ENCODE data around the gene FBXL17.
A peak's percentile ranks its signal among the peaks of the same experiment; 100 is the strongest.
"Not testable (repeated sequence)": the region's sequence is repeated elsewhere in the genome, so short reads cannot be mapped to it uniquely, and the experiment has no call there.

Gene FBXL17

DNA sequence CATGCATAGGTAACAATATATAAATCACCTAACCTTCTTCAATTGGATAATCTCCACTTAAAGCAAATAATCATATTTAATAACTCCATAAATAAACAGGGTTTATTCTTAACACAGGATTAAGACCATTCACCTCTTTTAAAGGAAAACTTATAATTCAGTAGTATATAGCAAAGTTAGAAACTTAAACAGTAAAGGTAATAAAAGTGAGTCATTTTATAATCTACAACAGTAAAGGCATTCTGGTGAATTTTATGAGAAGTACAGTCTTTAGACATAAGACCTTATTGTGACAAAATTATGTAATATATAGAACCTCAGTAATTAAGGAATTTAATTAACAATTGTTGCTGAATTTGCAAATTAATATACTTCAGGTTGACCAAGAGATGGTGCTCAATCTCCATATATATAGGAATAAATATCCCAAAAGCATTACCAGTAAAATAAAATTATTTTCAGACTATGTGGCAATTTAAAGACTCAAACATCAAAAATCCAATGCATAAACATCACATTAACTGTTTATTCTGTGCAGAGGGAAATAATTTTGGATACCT lies 84.8 kb downstream of the FBXL17 start:
- no peak for DNase-seq

GRCh38 chr5:108295578-108296368 lies 86.1 kb downstream of the FBXL17 start:
- no peak for DNase-seq

- DNase-seq = no peak
These were observed 100.8 kb downstream of the FBXL17 start for GRCh38 chr5:108280960-108281569.

DNA sequence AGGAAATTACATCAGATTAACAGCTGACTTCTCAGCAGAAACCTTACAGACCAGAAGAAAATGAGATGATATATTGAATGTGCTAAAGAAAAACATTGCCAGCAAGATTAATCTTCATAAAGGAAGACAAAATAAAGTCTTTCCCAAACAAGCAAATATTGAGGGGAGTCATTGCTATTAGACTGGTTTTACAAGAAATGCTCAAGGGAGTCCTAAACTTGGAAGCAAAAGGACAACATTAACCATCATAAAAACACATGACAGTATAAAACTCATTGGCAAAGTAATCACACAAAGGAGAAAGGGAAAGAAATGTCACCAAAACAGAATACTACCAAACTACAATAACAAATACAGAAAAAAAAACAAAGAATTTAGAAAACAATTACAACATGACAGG lies 101.7 kb downstream of the FBXL17 start:
- no peak for DNase-seq

GRCh38 chr5:108278285-108279240 lies 103.3 kb downstream of the FBXL17 start:
- DNase-seq = no peak

GRCh38 chr5:108276187-108277050 lies 105.5 kb downstream of the FBXL17 start:
- DNase-seq = no peak

- not testable (repeated sequence) for DNase-seq
These were observed 107.8 kb downstream of the FBXL17 start for GRCh38 chr5:108274080-108274479.

DNA sequence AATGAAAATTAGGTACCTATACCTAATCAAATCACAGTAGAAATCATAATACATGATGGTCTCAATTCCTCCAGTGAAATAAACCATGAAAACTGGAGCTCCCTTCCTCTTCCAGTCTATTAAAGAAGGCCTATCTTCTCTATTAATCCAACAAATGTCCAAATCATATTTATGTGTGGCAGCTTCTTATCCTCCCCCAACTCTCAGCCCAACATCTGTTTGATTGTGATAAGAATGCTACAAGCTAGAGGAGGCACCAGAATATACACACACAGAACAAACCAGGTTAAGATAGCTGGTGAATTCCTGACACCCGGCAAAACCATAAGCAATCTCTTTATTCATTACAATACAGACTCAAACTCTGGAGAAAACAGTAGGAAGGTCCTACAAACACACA lies 110.8 kb downstream of the FBXL17 start:
- no peak for DNase-seq

GRCh38 chr5:108266242-108266641 lies 115.7 kb downstream of the FBXL17 start:
- no peak for DNase-seq

DNA sequence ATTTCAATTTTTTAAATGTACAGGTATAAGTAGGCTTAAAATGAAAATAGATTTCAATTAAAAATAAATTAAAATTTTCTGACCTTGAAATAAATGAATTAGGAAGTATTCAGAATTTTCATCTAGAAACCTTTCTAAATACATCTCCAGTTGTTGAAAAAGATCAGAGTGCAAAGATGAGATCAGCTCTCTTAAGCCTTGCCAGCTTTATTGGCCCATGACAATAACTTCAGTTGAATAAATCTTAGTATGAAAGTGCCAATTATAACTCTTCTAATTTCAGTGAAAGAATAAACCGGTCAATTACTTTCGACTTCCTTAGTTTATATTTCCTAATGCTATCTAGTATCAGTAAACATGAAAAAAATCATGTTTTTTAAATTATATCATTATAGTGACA lies 117.4 kb downstream of the FBXL17 start:
- DNase-seq = no peak

- no peak for DNase-seq
These were observed 118.6 kb downstream of the FBXL17 start for GRCh38 chr5:108263338-108263737.

- DNase-seq = no peak
These were observed 121.1 kb downstream of the FBXL17 start for GRCh38 chr5:108260858-108261170.

DNA sequence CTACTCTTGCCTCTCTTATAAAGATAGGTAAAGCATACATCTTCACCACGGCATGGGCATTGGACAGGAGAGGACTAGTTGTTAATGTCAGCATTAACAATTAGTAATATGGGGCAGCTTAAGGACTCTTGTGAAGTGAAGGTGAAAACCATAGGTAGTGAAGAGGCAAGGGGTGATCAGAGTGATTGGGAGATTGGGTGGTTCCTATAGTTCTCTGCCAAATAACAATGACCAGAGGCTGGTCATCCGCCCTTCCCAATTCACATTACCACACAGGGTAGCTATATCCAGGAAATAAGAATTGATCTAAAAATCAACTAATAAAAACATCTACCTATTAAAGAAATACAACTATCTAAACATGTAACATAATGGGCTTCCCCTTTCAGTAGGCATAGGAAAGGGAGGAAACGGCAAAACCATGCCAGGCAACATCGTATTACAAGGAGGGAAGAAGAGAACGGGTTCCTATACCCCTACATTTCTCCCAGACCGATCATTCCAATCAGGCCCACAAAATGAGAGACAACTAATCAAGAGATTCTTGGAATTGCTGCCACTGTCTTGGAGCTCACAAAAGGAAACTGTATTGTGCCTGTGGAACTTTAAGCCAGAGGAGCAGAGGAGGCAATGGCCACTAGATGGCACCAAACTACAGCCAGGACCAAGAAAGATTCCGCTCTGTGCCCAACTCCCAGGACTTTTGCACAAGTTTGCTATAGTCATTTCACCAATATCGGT lies 121.6 kb downstream of the FBXL17 start:
- DNase-seq = peak; percentile 47 to 53

DNA sequence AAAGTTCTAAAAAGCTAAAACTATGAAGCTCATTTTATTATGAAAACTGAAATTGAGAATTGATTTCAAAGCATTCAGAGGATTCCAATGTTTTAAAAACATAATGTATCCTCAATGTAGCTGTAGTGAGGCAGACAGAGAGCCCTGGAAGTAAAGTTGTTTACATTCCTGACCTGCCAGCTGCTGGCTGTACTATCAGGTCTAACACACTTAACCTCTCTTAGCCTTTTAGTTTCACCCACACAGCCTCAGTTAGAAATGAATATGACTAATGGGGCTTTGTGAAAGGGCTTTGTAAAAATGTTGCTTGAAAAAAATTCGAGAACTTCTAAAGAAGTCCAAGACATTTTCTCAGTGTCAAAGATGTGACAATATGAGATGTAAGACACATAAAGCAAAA lies 122.6 kb downstream of the FBXL17 start:
- no peak for DNase-seq

- no peak for DNase-seq
These were observed 123.9 kb downstream of the FBXL17 start for GRCh38 chr5:108257996-108258395.

GRCh38 chr5:108255468-108255867 lies 126.4 kb downstream of the FBXL17 start:
- DNase-seq = no peak

DNA sequence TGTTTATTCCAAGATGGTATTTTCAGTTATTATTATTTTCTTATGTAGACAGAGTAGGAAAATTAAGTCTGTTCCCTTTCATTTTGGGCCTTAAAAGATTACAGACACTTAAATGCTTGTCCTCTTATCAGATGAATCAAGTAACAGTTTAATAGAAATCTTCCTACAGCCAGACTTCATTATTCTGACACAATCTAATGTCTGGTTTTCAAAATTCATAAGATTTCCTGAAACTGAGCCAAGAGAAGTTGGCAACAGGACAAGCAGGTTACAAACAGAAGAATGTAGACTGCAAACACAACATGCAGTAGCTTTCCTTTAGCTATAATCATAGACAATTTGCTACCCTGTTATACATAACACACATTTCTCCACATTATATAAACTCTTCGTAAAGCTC lies 130.5 kb downstream of the FBXL17 start:
- no peak for DNase-seq

DNA sequence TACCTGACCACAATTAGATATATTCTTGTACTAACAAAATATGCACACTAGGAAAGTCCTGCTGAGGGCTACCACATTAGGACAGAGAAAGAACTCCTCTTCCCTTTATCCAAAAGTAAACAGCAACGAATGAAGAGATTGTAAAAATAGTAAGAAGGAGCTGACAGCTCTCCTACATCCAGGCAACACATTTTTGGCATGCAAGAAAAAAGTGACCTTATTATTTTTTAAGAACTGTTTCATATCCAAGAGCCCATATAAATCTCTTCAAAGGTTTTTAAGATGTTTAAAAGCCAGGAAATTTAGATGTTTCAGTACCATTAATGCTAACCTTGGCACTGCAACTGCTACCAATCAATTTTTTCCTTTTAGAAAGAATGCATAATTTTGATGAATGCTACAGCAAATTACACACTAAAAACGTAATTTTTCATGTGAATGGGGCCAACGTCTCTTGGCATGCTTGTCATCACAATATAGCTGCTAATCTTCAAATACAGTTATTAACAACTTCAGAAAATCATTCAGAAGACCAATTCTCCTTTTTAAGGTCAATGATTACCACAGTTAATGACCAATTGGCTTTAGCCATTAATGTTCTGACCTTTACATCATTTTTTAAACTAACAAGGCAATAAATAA lies 132.0 kb downstream of the FBXL17 start:
- DNase-seq = no peak

DNA sequence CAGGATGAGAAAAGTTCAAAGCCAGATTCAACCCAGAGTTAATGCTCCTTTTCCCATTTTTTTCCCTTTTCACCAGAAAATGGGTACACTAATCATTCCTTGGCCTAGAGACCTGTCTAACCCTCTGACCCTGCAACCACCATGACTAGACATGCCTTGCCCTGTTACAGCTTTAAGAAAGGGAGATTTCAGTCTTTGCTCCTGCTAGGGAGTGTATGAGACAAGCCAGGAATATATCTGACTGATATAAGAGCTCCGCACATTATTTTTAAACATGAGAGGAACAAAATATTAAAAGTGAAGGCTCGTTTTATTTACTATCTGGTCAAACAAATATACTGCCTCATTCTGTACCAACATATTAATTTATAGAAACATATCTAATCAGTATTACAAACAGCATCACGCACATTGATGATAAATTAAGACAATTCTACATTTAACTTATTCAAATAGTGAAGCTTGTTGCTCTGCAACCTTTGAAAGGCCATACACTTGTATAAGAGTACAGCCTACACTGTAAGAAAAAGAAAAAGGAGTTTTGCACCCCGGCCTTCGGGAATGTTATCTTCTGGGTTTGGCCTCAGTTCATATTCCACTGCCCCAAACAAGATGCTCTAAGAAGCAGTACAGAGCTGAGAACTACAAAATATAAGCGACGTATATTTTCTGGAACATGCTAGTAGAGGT lies 132.7 kb downstream of the FBXL17 start:
- DNase-seq = no peak

Data from stimulated activated CD4-positive, alpha-beta T cell treated with anti-CD3 and anti-CD28 coated beads, Interleukin-4, amount 100 ng/mL, for 4 hours (primary cell).